ENCODE measurements around the gene ESPN. TPM values are rescaled to one million over a fixed set of nuclear protein-coding genes. Genes with fewer than 3 reads are reported as not detected.

ESPN gene
- total and polyA plus RNA-seq, 2 of the 4 experiments (the other 2 are of a cell fraction): under 0.01 to 0.02 TPM

DNA sequence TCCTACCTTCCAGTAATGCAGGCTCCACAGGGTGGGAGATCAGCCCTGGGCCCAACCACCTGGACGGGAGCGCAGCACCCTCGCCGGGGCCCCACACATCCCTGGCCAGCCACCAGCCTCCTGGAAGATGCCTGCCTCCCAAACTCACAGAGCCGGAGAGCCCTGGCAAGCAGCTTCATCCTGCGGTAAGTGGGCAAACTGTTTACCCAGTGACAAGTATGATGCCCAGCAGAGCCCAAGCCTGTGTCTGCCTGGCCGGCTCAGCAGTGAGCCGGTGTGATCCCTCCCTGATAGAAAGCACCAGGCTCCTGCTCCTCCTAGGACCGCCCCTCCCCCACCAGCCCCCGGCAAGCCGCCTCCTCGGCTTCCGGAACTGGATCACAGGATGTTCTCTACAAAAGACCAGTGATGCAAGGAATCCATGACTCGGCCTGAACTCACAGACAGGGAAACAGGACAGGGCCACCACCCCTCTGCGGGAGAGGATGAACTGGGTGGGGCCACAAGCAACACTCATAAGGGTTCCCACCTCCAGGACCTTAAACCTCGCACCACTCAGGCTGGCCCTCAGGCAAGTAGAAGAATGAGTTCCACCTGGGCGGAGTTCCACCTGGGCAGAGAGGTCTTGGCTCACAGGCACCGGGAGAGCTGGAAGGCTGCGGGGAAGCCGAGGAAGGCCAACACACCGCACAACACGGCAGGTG lies 38.9 kb upstream of the ESPN start:
- peaks cover 4% of the 10 kb centered on the region; the same call in 1 of the 2 replicates for H3K9me1 ChIP-seq (ENCODE audit: insufficient read depth, low read length)
- H3K36me3 ChIP-seq (ENCODE audit: control insufficient read depth, insufficient read depth, low read length): no peaks in the 10 kb centered on the region
- H2BK120ac ChIP-seq (ENCODE audit: low read depth, low read length): peak overlapping the region; percentile 37; the same call in 1 of the 2 replicates
- ChIA-PET POLR2A (ENCODE audit: unreplicated experiment) (no interaction called here), CTCF (no interaction called here)
- H3K4ac ChIP-seq (ENCODE audit: low read depth, low read length): peak overlapping the region; percentile 66
- H4K8ac ChIP-seq (ENCODE audit: low read depth in 2 of 2, low read length in 2 of 2): peak overlapping the region; percentile 77 to 88; a peak in 3 of 4 replicates
- no peak overlapping the region for H2BK20ac ChIP-seq (ENCODE audit: low read depth, low read length)
- WGBS, 2 experiments (ENCODE audit: extremely low coverage in 2 of 2, insufficient read length in 1 of 2): 65% methylated on average over 10 of the region's 22 CpGs; no CpG with 5 or more reads in 1 of the 2 experiments
- H2BK5ac ChIP-seq (ENCODE audit: low read depth, low read length, poor library complexity, severe bottlenecking): peak overlapping the region; percentile 20
- H2AFZ ChIP-seq (replicated peaks; ENCODE audit: low read length, poor library complexity): peak overlapping the region; percentile 80
- no peaks in the 10 kb centered on the region for H3K9me3 ChIP-seq (ENCODE audit: control insufficient read depth, insufficient read depth, low read length)
- in situ Hi-C loops (cut with MboI; ENCODE audit: low sequenced_read_pairs) (no loop called here), dilution Hi-C loops (cut with HindIII; ENCODE audit: low sequenced_read_pairs, unreplicated experiment) (no loop called here), intact Hi-C loops (cut with micrococcal nuclease) (no loop called here)
- peaks cover 4% of the 10 kb centered on the region; the same call in 1 of the 2 replicates for H4K20me1 ChIP-seq (ENCODE audit: insufficient read depth, low read length)
- H3K23ac ChIP-seq (ENCODE audit: low read depth, low read length): no peak overlapping the region
- peak overlapping the region; percentile 41 for H3K4me2 ChIP-seq (ENCODE audit: low read depth, low read length)
- H4K91ac ChIP-seq (ENCODE audit: insufficient read depth, low read depth, low read length): peak overlapping the region; percentile 45; the same call in 1 of the 2 replicates
- H3K4me1 ChIP-seq (ENCODE audit: control insufficient read depth, insufficient read depth, low read length): peaks cover 6% of the 10 kb centered on the region
- 0 out of 3 replicates have a peak overlapping the region, but pooled peaks have one; percentile 42 for H2BK15ac ChIP-seq (ENCODE audit: low read depth, low read length)
- H3K79me1 ChIP-seq (ENCODE audit: low read depth in 1 of 2, low read length in 2 of 2): peaks cover 0 to 43% of the 10 kb centered on the region in 2 experiments; a peak in 3 of 4 replicates
- no peak overlapping the region for H3K9ac ChIP-seq (ENCODE audit: low read depth, low read length)
- H3K14ac ChIP-seq (replicated peaks; ENCODE audit: low read depth, low read length): 0 out of 2 replicates have a peak overlapping the region, but pooled peaks have one; percentile 63
- H3K18ac ChIP-seq (ENCODE audit: low read depth, low read length): no peak overlapping the region
- DNase-seq (peak; percentile 76), ATAC-seq (ENCODE audit: low read depth) (peak; percentile 79)
- H3K4me3 ChIP-seq (ENCODE audit: insufficient read depth, low read depth, low read length): no peak overlapping the region
- no peak overlapping the region for H3K56ac ChIP-seq (ENCODE audit: extremely low read depth, insufficient read depth, low read length)
- no peaks in the 10 kb centered on the region for H3K27me3 ChIP-seq (ENCODE audit: control insufficient read depth, insufficient read depth, low read length)
- H4K5ac ChIP-seq (ENCODE audit: low read depth, low read length): peak overlapping the region; percentile 60
- H2AK5ac ChIP-seq (ENCODE audit: low read depth, low read length): peak overlapping the region; percentile 43; the same call in 1 of the 2 replicates
- peak overlapping the region; percentile 33 for H3K27ac ChIP-seq (ENCODE audit: insufficient read depth, low read length)
- H2AK9ac ChIP-seq (replicated peaks; ENCODE audit: low read depth, low read length, poor library complexity): peak overlapping the region; percentile 79
- no TSS peak for BruUV-seq (replicated peaks)
- no peak for TF ChIP-seq CHD1 (IDR thresholded peaks at IDR 0.05; ENCODE audit: low read depth, low read length)
- TF ChIP-seq RFX5 (IDR thresholded peaks at IDR 0.05; ENCODE audit: low read depth, low read length): no peak
- TF ChIP-seq, protein P1, sequence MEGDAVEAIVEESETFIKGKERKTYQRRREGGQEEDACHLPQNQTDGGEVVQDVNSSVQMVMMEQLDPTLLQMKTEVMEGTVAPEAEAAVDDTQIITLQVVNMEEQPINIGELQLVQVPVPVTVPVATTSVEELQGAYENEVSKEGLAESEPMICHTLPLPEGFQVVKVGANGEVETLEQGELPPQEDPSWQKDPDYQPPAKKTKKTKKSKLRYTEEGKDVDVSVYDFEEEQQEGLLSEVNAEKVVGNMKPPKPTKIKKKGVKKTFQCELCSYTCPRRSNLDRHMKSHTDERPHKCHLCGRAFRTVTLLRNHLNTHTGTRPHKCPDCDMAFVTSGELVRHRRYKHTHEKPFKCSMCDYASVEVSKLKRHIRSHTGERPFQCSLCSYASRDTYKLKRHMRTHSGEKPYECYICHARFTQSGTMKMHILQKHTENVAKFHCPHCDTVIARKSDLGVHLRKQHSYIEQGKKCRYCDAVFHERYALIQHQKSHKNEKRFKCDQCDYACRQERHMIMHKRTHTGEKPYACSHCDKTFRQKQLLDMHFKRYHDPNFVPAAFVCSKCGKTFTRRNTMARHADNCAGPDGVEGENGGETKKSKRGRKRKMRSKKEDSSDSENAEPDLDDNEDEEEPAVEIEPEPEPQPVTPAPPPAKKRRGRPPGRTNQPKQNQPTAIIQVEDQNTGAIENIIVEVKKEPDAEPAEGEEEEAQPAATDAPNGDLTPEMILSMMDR (conservative IDR thresholded peaks at IDR 0.05; ENCODE audit: low read depth, low read length): no peak
- TF ChIP-seq POLR2A (IDR thresholded peaks at IDR 0.05; ENCODE audit: low read depth, low read length): no peak
- no peak for TF ChIP-seq BHLHE40 (IDR thresholded peaks at IDR 0.05; ENCODE audit: low read depth, low read length)
- TF ChIP-seq FOS (IDR thresholded peaks at IDR 0.05; ENCODE audit: low read depth, low read length): peak; percentile 14; the same call in 1 of the 2 replicates
- peak; percentile 65; the same call in 1 of the 2 replicates for TF ChIP-seq MAZ (IDR thresholded peaks at IDR 0.05; ENCODE audit: borderline replicate concordance, low read depth, low read length)
- TF ChIP-seq RCOR1 (IDR thresholded peaks at IDR 0.05; ENCODE audit: insufficient replicate concordance, low read length): no peak
- no peak; the same call in 1 of the 2 replicates for TF ChIP-seq NFE2L2 (IDR thresholded peaks at IDR 0.05; ENCODE audit: low read depth, low read length)
- no peak for TF ChIP-seq RAD21 (IDR thresholded peaks at IDR 0.05; ENCODE audit: low read length)
- no peak for TF ChIP-seq MXI1 (IDR thresholded peaks at IDR 0.05; ENCODE audit: borderline replicate concordance, low read depth, low read length)
- TF ChIP-seq, protein P2, sequence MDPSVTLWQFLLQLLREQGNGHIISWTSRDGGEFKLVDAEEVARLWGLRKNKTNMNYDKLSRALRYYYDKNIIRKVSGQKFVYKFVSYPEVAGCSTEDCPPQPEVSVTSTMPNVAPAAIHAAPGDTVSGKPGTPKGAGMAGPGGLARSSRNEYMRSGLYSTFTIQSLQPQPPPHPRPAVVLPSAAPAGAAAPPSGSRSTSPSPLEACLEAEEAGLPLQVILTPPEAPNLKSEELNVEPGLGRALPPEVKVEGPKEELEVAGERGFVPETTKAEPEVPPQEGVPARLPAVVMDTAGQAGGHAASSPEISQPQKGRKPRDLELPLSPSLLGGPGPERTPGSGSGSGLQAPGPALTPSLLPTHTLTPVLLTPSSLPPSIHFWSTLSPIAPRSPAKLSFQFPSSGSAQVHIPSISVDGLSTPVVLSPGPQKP (IDR thresholded peaks at IDR 0.05; ENCODE audit: borderline replicate concordance, low read depth, low read length): no peak
- TF ChIP-seq, protein P3, sequence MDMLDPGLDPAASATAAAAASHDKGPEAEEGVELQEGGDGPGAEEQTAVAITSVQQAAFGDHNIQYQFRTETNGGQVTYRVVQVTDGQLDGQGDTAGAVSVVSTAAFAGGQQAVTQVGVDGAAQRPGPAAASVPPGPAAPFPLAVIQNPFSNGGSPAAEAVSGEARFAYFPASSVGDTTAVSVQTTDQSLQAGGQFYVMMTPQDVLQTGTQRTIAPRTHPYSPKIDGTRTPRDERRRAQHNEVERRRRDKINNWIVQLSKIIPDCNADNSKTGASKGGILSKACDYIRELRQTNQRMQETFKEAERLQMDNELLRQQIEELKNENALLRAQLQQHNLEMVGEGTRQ (IDR thresholded peaks at IDR 0.05; ENCODE audit: low read depth, low read length): no peak
- peak; percentile 46 for TF ChIP-seq CEBPB (IDR thresholded peaks at IDR 0.05; ENCODE audit: low read depth, low read length)
